Activated naive CD4-positive, alpha-beta T cell treated with anti-CD3 and anti-CD28 coated beads, Interleukin-2, amount 10 ng/mL, durations not matched to agents 7 days and 5 days (primary cell): ENCODE measurements around the gene AHNAK2.
"Not testable (repeated sequence)": the region's sequence is repeated elsewhere in the genome, so short reads cannot be mapped to it uniquely, and the experiment has no call there.

Experiments
- CTCF ChIA-PET: fragments of 350-600 bp; sonication (Branson Sonifier 250); formaldehyde crosslinking; loops from one replicate; lab custom pipeline; 2021; ENCODE audit warnings: antibody characterized with exemption; lab: Charles Lee
- DNase-seq: peaks from one replicate; pipeline ENCODE4 v3.0.0-alpha.2; 2020
- H3K27ac Mint-ChIP-seq: one replicate; pipeline ENCODE4 v1.8.0; 2021; ENCODE audit warnings: mild to moderate bottlenecking, moderate library complexity, mixed read lengths
- H3K27me3 Mint-ChIP-seq: one replicate; pipeline ENCODE4 v1.8.0; 2021; ENCODE audit warnings: mild to moderate bottlenecking, mixed read lengths
- H3K36me3 Mint-ChIP-seq: one replicate; pipeline ENCODE4 v1.8.0; 2021; ENCODE audit warnings: mixed read lengths
- H3K4me1 Mint-ChIP-seq: one replicate; pipeline ENCODE4 v1.8.0; 2021; ENCODE audit warnings: mixed read lengths
- H3K4me3 Mint-ChIP-seq: one replicate; pipeline ENCODE4 v1.8.0; 2021; ENCODE audit warnings: mild to moderate bottlenecking, moderate library complexity, mixed read lengths
- H3K9me3 Mint-ChIP-seq: one replicate; pipeline ENCODE4 v1.8.0; 2021; ENCODE audit warnings: mixed read lengths

AHNAK2 gene

DNA sequence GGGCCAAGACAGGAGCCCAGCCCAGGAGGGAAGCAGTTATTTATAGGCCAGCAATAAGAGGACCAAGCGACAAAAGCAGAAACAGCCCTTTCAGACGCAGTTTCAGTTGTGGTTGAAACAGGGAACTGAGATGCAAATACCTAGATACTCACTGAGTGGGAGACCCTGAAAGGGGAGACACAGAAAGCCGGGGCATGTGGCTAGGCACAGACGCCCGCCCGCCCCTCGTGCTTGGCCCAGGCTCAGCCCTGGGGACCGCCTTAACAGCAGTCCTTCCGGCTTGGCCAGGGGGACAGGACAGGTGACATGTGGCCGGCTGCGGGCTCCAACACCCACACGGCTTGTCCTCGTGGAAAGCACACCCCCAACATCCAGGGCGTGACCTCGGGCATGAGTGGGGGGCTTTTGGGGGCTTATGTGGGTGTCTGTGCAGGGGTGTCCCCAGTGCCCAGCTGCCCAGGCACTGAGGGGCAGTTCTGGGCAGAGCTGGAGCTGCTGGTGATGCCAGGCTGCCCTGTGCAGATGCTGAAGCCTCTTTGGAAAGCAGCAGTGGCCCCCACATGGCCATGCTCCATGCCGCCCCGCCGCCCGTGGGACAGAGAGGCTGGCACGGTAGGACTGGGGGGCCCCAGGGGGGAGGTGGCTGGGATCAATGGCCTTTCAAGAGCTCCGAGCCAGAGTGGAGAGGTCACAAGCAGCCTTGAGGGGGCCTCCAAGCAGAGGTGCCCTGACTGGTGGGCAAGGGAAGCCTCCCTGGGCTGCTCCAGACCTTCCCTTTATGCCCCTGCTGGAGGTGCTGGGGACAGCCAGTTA, 51.3 kb downstream of the AHNAK2 start:
- H3K36me3 Mint-ChIP-seq: no peaks in the 10 kb centered on the region
- peaks cover 4% of the 10 kb centered on the region for H3K9me3 Mint-ChIP-seq
- DNase-seq: no peak
- no peak overlapping the region for H3K4me3 Mint-ChIP-seq
- H3K27me3 Mint-ChIP-seq: peaks cover 25% of the 10 kb centered on the region
- CTCF ChIA-PET: no interaction called here
- no peak overlapping the region for H3K27ac Mint-ChIP-seq
- no peaks in the 10 kb centered on the region for H3K4me1 Mint-ChIP-seq

DNA sequence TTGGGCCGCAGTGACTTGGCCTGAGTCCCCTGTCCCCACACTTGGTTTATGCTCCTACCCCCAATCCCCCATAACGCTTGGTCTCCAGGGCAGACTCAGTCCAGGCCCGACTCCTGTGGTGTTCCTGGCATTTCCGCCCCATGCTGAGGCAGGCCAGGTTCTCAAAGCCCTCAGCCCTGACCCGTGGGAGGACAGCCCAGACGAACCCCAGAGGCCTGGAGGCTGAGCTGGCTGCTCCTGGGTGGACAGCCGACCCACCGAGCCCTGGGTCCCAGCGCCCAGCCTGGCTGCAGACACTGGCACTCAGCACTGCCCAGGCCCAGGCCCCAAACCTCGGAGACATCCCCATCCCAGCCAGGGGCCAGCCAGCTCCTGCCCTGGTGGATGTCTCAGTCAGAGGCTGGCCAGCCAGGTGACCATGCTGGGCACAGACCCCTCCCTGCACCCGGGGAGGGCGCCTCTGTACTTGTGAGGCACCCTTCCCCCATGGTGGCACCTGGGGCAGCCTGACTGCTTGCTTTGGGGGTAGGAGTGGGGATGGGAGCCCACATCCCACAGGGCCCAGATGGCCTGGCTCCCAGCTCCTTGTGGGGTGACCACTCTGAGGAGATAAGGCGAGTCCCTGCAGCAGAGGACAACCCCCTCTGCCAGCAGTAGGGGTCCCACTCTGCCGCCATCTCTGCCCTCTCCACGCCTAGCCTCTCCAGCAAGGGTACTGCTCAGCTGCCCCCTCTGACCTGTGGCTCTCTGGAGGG, 52.1 kb downstream of the AHNAK2 start:
- Mint-ChIP-seq H3K4me3 (no peak overlapping the region), H3K4me1 (no peaks in the 10 kb centered on the region), H3K36me3 (no peaks in the 10 kb centered on the region), H3K9me3 (peaks cover 4% of the 10 kb centered on the region), H3K27ac (no peak overlapping the region), H3K27me3 (peaks cover 25% of the 10 kb centered on the region)
- DNase-seq: no peak
- CTCF ChIA-PET: no interaction called here

DNA sequence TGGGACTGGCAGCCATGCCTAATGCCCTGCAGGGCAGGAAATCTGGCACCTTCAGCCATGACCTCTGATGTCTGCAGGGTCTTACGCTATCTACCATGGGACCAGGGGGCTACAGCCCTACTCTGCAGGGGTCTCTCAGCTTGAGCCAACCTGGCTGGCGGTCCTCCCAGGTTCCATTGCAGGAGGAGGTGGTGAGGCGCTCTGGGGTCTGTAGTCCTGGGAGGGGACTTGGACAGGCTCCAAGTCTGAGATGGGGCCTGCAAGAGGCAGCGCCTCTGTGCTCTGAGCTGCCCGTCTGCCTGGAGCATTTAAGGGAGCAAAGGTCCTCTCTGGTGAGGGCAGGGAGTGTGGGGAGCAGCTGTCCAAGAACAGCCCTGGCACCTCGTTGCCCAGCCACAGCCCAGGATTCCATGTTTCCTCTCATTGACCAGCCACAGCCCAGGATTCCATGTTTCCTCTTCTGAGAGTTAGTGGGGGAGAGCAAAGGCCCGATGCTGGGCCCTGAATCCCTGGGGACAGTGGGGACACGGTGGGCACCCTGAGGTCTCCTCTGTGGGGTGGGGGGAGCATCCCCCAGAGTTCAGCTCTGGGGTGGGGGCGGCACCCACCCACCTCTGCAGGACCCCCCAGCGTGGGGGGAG, 52.8 kb downstream of the AHNAK2 start:
- H3K27ac Mint-ChIP-seq: no peak overlapping the region
- CTCF ChIA-PET: no interaction called here
- H3K9me3 Mint-ChIP-seq: peaks cover 4% of the 10 kb centered on the region
- no peak for DNase-seq
- H3K27me3 Mint-ChIP-seq: peaks cover 25% of the 10 kb centered on the region
- no peak overlapping the region for H3K4me3 Mint-ChIP-seq
- H3K36me3 Mint-ChIP-seq: no peaks in the 10 kb centered on the region
- no peaks in the 10 kb centered on the region for H3K4me1 Mint-ChIP-seq

DNA sequence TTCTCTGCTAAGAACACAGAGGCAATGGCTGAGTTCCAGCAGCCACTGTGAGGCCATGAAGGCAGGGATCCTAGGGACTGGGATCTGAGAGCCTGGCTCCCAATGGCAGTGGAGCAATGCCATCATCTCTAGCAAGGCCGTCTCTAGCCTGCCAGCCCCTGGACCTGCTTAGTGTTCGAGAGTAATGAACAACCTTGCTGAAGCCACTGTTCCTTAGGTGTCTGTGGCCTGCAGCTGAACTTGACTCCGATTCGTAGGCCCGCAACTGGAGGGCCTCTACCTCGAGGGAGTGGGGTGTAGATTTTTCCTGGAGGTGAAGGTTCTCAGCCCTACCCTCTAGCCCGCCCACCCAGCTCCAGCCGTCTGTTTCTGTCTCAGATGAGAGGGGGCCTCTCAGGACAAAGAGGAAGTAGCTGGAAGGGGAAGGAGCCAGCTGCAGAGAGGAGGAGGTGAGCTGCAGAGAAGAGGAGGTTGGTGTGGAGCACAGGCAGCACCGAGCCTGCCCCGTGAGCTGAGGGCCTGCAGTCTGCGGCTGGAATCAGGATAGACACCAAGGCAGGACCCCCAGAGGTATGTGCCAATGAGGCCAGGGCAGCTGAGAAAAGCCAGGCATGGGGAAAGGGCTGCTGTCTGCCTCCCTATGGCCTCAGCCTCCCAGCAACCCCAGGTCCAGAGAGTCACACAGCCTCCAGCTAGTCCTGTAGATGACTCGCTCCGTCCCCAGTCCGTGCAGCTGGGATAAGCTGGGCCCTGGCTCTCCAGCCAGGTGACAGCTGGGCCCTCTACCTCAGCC, 53.6 kb downstream of the AHNAK2 start, which contains the start of gene PLD4:
Gene PLD4, plus strand, starts transcription at position 459 of the 793 bp plus-strand sequence. CDS start 2,262 bp downstream, outside the sequence.
- Mint-ChIP-seq H3K9me3 (peaks cover 4% of the 10 kb centered on the region), H3K36me3 (no peaks in the 10 kb centered on the region), H3K27ac (no peak within 1 kb of the TSS), H3K27me3 (peaks cover 25% of the 10 kb centered on the region), H3K4me1 (no peaks in the 10 kb centered on the region), H3K4me3 (no peak within 1 kb of the TSS)
- CTCF ChIA-PET: no interaction called here
- DNase-seq: no peak

DNA sequence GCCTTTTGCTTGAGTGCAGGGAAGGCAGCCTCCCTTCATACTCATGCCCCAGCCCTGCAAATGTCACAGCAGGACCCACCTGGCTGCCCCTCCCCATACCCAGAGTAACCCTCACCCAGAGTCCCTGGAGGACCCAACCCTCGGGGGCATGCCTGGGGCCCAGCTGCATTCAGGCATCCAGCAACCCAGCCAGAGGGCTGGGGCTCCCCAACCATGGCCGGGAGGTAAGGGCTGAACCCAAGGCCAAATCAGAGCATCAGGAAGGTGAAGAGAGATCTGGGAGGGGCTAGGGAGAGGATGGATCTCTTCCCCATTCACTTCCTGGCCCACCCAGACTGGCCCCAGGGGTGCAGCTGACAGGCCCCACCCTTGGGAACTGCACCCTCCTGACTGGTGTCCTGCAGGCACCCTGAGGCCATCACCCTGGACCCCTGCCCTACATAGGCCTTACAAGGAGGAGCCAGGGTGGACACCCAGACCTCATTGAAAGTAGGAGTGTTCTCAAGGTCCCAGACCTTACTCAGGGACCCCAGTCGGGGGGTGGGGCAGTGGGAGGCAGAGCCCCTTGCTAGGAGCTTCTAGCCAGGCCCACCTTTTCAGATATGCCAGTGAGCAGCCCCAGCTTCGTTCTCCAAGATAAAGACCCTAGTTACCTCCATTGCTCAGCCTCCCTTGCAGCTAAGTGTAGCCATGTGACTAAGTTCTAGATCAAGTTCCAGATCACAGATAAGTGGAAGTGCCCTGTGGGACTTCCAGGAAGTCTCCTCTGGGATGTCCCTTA, 54.3 kb downstream of the AHNAK2 start:
- no peaks in the 10 kb centered on the region for H3K4me1 Mint-ChIP-seq
- no peak for DNase-seq
- CTCF ChIA-PET: no interaction called here
- peaks cover 23% of the 10 kb centered on the region for H3K27me3 Mint-ChIP-seq
- H3K36me3 Mint-ChIP-seq: no peaks in the 10 kb centered on the region
- H3K4me3 Mint-ChIP-seq: no peak overlapping the region
- H3K27ac Mint-ChIP-seq: no peak overlapping the region
- peaks cover 4% of the 10 kb centered on the region for H3K9me3 Mint-ChIP-seq

DNA sequence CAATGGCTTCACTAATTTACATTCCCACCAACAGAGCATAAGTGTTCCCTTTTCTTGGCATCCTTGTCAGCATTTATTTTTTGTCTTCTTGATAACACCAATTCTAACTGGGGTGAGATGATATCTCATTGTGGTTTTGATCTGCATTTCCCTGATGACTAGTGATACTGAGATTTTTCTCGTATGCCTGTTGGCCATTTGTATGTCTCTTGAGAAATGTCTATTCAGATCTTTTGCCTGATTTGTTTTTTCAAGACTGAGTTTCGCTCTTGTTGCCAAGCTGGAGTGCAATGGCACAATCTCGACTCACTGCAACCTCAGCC, 58.2 kb downstream of the AHNAK2 start:
- CTCF ChIA-PET: no interaction called here
- no peaks in the 10 kb centered on the region for H3K36me3 Mint-ChIP-seq
- no peak overlapping the region for H3K27ac Mint-ChIP-seq
- no peaks in the 10 kb centered on the region for H3K4me1 Mint-ChIP-seq
- peaks cover 10% of the 10 kb centered on the region for H3K27me3 Mint-ChIP-seq
- peaks cover 4% of the 10 kb centered on the region for H3K9me3 Mint-ChIP-seq
- no peak for DNase-seq
- no peak overlapping the region for H3K4me3 Mint-ChIP-seq

DNA sequence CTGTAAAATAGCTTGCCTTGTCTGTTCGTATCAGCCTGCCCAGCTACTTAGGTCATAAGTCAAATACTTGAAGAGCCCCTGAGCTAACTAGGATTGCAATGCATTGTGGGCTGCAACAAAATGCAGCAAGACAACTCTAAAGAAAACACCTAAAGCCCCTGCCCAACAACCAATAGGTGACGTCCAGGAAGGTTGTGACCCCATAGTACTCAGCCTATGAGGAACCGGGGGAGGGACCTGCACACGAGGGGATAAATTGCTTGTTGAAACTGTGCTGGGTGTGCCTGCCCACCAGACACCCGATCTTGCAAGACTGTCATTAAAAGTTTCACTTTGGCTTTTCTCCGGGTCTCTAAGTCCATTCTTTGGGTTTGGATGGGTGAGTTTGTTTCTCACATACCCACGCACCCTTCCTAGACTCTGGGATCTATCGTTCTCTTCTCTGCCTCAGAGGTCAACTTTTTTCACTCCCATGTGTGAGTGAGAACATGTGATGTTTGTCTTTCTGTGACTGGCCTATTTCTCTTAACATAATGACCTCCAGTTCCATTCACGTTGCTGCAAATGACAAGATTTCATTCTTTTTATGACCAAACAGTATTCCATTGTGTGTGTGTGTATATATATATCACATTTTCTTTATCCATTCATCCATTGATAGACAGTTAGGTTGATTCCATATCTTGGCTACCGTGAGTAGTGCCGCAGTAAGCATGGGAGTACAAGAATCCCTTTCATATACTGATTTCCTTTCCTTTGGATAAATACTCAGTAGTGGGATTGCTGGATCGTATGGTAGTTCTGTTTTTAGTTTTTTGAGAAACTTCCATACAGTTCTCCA, 58.8 kb downstream of the AHNAK2 start:
- H3K36me3 Mint-ChIP-seq, H3K27me3 Mint-ChIP-seq, H3K9me3 Mint-ChIP-seq, CTCF ChIA-PET, H3K27ac Mint-ChIP-seq, H3K4me1 Mint-ChIP-seq, H3K4me3 Mint-ChIP-seq, DNase-seq: not testable (repeated sequence)

DNA sequence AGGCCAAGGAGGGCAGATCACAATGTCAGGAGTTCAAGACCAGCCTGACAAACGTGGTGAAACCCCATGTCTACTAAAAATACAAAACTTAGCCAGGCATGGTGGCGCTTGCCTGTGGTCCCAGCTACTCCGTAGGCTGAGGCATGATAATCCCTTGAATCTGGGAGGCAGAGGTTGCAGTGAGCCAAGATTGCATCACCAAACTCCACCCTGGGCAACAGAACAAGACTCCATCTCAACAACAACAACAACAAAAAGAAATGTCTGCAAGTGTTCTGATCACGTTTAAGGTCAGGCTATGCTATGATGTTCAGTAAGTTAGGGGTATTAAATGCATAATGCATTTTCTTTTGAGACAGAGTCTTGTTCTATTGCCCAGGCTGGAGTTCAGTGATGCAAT, 60.2 kb downstream of the AHNAK2 start:
- Mint-ChIP-seq H3K36me3 (no peaks in the 10 kb centered on the region), H3K27ac (no peak overlapping the region), H3K4me1 (no peaks in the 10 kb centered on the region), H3K9me3 (no peaks in the 10 kb centered on the region), H3K4me3 (no peak overlapping the region), H3K27me3 (peaks cover 11% of the 10 kb centered on the region)
- CTCF ChIA-PET: no interaction called here
- no peak for DNase-seq

DNA sequence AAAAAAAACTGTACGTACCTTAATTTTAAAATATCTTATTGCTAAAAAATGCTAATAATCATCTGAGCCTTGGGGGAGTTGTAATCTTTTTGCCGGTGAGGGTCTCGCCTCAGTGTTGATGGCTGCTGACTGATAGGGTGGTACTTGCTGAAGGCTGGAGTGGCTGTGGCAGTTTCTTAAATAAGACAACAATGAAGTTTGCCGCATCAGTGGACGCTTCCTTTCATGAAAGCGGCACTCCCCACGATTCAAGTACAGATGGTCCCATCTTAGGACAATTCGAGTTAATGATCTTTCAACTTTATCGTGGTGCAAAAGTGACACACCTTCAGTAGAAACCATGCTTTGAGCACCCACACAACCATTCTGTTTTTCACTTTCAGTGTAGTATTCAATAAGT, 61.1 kb downstream of the AHNAK2 start:
- no peak for DNase-seq
- H3K4me1 Mint-ChIP-seq: no peaks in the 10 kb centered on the region
- no peak overlapping the region for H3K4me3 Mint-ChIP-seq
- no peaks in the 10 kb centered on the region for H3K36me3 Mint-ChIP-seq
- H3K27me3 Mint-ChIP-seq: peaks cover 11% of the 10 kb centered on the region
- CTCF ChIA-PET: no interaction called here
- peaks cover 1% of the 10 kb centered on the region for H3K9me3 Mint-ChIP-seq
- no peak overlapping the region for H3K27ac Mint-ChIP-seq

DNA sequence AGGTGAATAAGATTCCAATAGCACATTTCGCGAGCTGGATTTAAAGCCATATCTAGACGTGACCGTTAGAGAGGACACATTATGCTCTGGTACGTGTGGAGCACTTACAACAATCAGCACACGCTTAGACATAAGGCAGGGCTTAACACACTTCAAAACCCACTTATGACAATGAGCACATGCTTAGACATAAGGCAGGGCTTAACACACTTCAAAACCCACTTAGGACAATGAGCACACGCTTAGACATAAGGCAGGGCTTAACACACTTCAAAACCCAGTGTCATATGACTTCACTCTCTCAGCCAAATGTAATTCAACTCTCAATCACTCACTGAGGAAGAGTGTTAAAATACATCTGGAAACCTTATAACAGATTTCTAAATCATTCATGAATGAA, 64.7 kb downstream of the AHNAK2 start:
- Mint-ChIP-seq H3K9me3 (peaks cover 9% of the 10 kb centered on the region), H3K27me3 (peaks cover 8% of the 10 kb centered on the region), H3K4me1 (no peaks in the 10 kb centered on the region), H3K36me3 (no peaks in the 10 kb centered on the region), H3K4me3 (no peak overlapping the region), H3K27ac (no peak overlapping the region)
- DNase-seq: no peak
- CTCF ChIA-PET: no interaction called here

DNA sequence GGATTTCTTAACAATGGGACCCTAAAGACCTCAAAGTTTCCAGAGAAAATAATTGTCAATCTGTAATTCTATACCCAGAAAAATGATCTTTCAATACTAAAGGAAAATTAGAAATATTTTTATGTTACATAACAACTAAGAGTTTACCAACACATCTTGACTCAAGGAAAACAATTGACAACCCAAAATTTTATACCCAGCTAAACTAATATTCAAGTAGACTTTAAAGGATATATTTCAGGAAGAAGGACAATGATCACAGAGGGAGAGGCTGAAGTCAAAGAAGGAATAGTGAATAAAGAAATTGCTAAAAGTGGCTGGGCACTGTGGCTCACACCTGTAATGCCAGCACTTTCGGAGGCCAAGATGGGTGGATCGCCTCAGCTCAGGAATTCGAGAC, 66.1 kb downstream of the AHNAK2 start:
- Mint-ChIP-seq H3K36me3 (no peaks in the 10 kb centered on the region), H3K27me3 (peaks cover 12% of the 10 kb centered on the region), H3K27ac (no peak overlapping the region), H3K4me1 (no peaks in the 10 kb centered on the region), H3K9me3 (peaks cover 9% of the 10 kb centered on the region), H3K4me3 (no peak overlapping the region)
- no peak for DNase-seq
- CTCF ChIA-PET: no interaction called here

DNA sequence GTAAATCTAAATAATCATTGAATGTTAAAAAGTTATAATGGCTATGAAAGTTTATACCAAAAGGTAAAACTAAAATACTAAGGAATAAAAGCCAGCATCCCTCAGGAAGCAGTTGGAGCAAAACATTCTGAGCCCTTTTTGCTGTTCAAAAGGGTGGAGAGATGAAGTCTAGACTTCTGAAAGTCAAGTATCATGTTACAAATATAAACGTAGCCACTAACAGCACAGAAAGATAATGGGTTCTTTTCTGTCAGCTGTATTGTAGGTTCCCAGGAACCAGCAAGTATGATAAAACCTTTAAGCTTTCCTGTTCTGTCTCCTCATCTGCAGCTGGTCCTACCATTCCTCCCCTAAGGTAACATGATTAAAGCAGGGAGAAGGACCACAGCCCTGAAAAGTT, 69.9 kb downstream of the AHNAK2 start:
- DNase-seq: no peak
- CTCF ChIA-PET: interaction anchor here (1.2 kb wide), 1 partner anchor 14 kb away, joined by 3 read pairs; no protein-coding TSS in a partner anchor
- H3K36me3 Mint-ChIP-seq: no peaks in the 10 kb centered on the region

DNA sequence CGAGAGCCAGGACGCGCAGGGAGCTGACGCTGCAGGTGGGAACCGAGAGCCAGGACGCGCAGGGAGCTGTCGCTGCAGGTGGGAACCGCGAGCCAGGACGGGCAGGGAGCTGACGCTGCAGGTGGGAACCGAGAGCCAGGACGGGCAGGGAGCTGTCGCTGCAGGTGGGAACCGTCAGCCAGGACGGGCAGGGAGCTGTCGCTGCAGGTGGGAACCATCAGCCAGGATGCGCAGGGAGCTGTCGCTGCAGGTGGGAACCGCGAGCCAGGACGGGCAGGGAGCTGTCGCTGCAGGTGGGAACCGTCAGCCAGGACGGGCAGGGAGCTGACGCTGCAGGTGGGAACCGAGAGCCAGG, 72.6 kb downstream of the AHNAK2 start:
- peaks cover 13% of the 10 kb centered on the region for H3K27me3 Mint-ChIP-seq
- H3K4me3 Mint-ChIP-seq, H3K4me1 Mint-ChIP-seq, DNase-seq, H3K36me3 Mint-ChIP-seq, H3K9me3 Mint-ChIP-seq, CTCF ChIA-PET, H3K27ac Mint-ChIP-seq: not testable (repeated sequence)

More for the DNA sequence above, 69.9 kb downstream of the AHNAK2 start:
- H3K4me1 Mint-ChIP-seq: no peaks in the 10 kb centered on the region
- peaks cover 13% of the 10 kb centered on the region for H3K27me3 Mint-ChIP-seq
- H3K9me3 Mint-ChIP-seq: peaks cover 9% of the 10 kb centered on the region
- no peak overlapping the region for H3K4me3 Mint-ChIP-seq
- H3K27ac Mint-ChIP-seq: no peak overlapping the region
